Measurements from ENCODE around the gene HSD17B11. TPM values are rescaled to one million over a fixed set of nuclear protein-coding genes. Genes with fewer than 3 reads are reported as not detected.
"Not testable (repeated sequence)": the region's sequence is repeated elsewhere in the genome, so short reads cannot be mapped to it uniquely, and the experiment has no call there.

HSD17B11 gene
- total RNA-seq, 2 experiments from 2014 or later = 30.2 to 32.2 TPM

GRCh38 chr4:87304745-87305432 is 86.1 kb downstream of the HSD17B11 start:
- Mint-ChIP-seq H3K36me3 (ENCODE audit: low read depth) (no peaks in the 10 kb centered on the region), H3K4me3 (no peak overlapping the region), H3K27ac (no peak overlapping the region), H3K27me3 (ENCODE audit: low read depth) (no peaks in the 10 kb centered on the region), H3K9me3 (ENCODE audit: insufficient read depth) (no peaks in the 10 kb centered on the region), H3K4me1 (ENCODE audit: low read depth) (no peaks in the 10 kb centered on the region)
- no peak for ATAC-seq
- CTCF ChIA-PET = no interaction called here
- DNase-seq = no peak
- POLR2A ChIA-PET = interaction anchor here (0.6 kb wide), 1 partner anchor 18 kb away, joined by 3 read pairs; no protein-coding TSS in a partner anchor

- H3K9me3 Mint-ChIP-seq (ENCODE audit: insufficient read depth) = no peaks in the 10 kb centered on the region
- H3K4me3 Mint-ChIP-seq = no peak overlapping the region
- ATAC-seq = no peak
- no peak for DNase-seq
- H3K27me3 Mint-ChIP-seq (ENCODE audit: low read depth) = peaks cover 3% of the 10 kb centered on the region
- H3K4me1 Mint-ChIP-seq (ENCODE audit: low read depth) = no peaks in the 10 kb centered on the region
- no peak overlapping the region for H3K27ac Mint-ChIP-seq
- ChIA-PET CTCF (interaction anchor here (1.3 kb wide), 1 partner anchor 9 kb away, joined by 3 read pairs; no protein-coding TSS in a partner anchor), POLR2A (no interaction called here)
- no peaks in the 10 kb centered on the region for H3K36me3 Mint-ChIP-seq (ENCODE audit: low read depth)
These were observed 91.1 kb downstream of the HSD17B11 start for GRCh38 chr4:87299898-87300297.

DNA sequence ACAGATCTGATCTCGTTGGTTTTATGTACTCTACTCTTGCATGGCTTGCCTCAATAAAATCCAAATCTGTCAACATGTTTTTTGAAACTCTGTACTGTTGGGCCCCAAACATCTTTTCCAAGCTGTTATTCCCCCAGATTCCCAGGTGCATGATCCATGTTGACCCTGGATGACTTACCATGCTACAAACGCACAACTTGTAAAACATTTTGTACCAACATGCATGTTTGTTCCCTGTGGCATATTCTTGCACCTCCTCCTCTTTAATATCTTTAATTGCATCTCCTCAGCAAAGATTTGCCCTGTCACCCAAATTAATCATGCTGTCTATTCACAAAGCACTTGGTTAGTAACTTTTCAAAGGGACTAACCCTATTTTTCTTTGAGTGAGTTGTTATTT is 92.6 kb downstream of the HSD17B11 start:
- no peak for ATAC-seq

DNA sequence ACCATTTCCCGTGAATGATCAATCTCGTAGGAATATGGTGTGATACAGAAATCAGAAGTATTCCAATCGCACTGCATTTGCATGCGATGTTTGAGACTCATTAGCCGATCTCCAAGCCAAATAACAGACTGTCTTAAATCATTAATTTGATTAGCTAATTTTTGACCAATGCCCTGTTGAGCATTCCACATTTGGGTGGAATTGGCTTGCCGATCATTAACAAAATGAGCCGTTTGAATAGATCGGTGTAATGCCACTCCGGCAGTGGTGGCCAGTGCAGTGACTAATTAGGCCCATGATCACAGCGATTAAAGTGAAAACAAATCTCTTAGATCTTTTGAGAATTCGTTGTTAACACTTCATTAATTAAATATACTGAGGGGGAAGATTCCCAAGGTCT is 96.1 kb downstream of the HSD17B11 start:
- H3K27me3 Mint-ChIP-seq (ENCODE audit: low read depth); H3K36me3 Mint-ChIP-seq (ENCODE audit: low read depth); H3K9me3 Mint-ChIP-seq (ENCODE audit: insufficient read depth); H3K27ac Mint-ChIP-seq; CTCF ChIA-PET; H3K4me1 Mint-ChIP-seq (ENCODE audit: low read depth); ATAC-seq; DNase-seq; POLR2A ChIA-PET; H3K4me3 Mint-ChIP-seq: not testable (repeated sequence)

More for the DNA sequence above, 92.6 kb downstream of the HSD17B11 start:
- CTCF ChIA-PET = no interaction called here
- no peaks in the 10 kb centered on the region for H3K4me1 Mint-ChIP-seq (ENCODE audit: low read depth)
- H3K9me3 Mint-ChIP-seq (ENCODE audit: insufficient read depth) = peaks cover 5% of the 10 kb centered on the region
- POLR2A ChIA-PET = no interaction called here
- H3K36me3 Mint-ChIP-seq (ENCODE audit: low read depth) = no peaks in the 10 kb centered on the region
- no peak overlapping the region for H3K4me3 Mint-ChIP-seq
- H3K27me3 Mint-ChIP-seq (ENCODE audit: low read depth) = peaks cover 3% of the 10 kb centered on the region
- no peak for DNase-seq
- no peak overlapping the region for H3K27ac Mint-ChIP-seq

GRCh38 chr4:87293889-87294288 is 97.1 kb downstream of the HSD17B11 start:
- ATAC-seq = not testable (repeated sequence)

GRCh38 chr4:87286970-87287369 is 104.0 kb downstream of the HSD17B11 start:
- H3K27ac Mint-ChIP-seq = no peak overlapping the region
- H3K9me3 Mint-ChIP-seq (ENCODE audit: insufficient read depth) = no peaks in the 10 kb centered on the region
- POLR2A ChIA-PET = interaction anchor here (0.6 kb wide), 1 partner anchor 18 kb away, joined by 3 read pairs; no protein-coding TSS in a partner anchor

More at GRCh38 chr4:87293889-87294288, 97.1 kb downstream of the HSD17B11 start:
- POLR2A ChIA-PET = interaction anchor here (0.6 kb wide), 1 partner anchor 91 kb away, joined by 3 read pairs; no protein-coding TSS in a partner anchor
- H3K4me1 Mint-ChIP-seq (ENCODE audit: low read depth); H3K4me3 Mint-ChIP-seq; CTCF ChIA-PET; H3K36me3 Mint-ChIP-seq (ENCODE audit: low read depth); H3K27me3 Mint-ChIP-seq (ENCODE audit: low read depth); H3K9me3 Mint-ChIP-seq (ENCODE audit: insufficient read depth); H3K27ac Mint-ChIP-seq; DNase-seq: not testable (repeated sequence)

More at GRCh38 chr4:87286970-87287369, 104.0 kb downstream of the HSD17B11 start:
- no peak for ATAC-seq
- H3K36me3 Mint-ChIP-seq (ENCODE audit: low read depth) = no peaks in the 10 kb centered on the region
- CTCF ChIA-PET = no interaction called here
- no peaks in the 10 kb centered on the region for H3K4me1 Mint-ChIP-seq (ENCODE audit: low read depth)
- no peaks in the 10 kb centered on the region for H3K27me3 Mint-ChIP-seq (ENCODE audit: low read depth)
- H3K4me3 Mint-ChIP-seq = no peak overlapping the region
- DNase-seq = no peak

Small RNA genes within 50 kb of the gene (microRNA-seq; reads per million reads assigned to microRNA genes)
- gene MIR5705 = not detected

Other genes starting within 250 kb of the HSD17B11 start
- gene KLHL8, start 170.6 kb downstream of the HSD17B11 start, total RNA-seq = 10 to 100 TPM; 13.4 to 15.8 TPM
- gene HSD17B13, start 68.3 kb downstream of the HSD17B11 start, total RNA-seq = under 1 TPM; 0.16 TPM
- 10 to 100 TPM; 10.9 to 11.0 TPM for gene NUDT9, start 31.4 kb upstream of the HSD17B11 start, total RNA-seq
- not detected for gene SPARCL1, start 138.2 kb upstream of the HSD17B11 start, total RNA-seq
- not detected for gene DSPP, start 217.3 kb upstream of the HSD17B11 start, total RNA-seq

Data from activated CD8-positive, alpha-beta T cell treated with anti-CD3 and anti-CD28 coated beads, Interleukin-2, amount 10 ng/mL, durations not matched to agents 7 days and 5 days (primary cell).